Trophoblast cell (in vitro differentiated cells and primary cell): Measurements from ENCODE around the gene GPR68.
"Not testable (repeated sequence)": the region's sequence is repeated elsewhere in the genome, so short reads cannot be mapped to it uniquely, and the experiment has no call there.

Source experiments
- DNase-seq, 2 donors: peaks; one replicate each; pipeline ENCODE4 v3.0.0-alpha.2; 2016
- H2AFZ ChIP-seq: 2 replicates; pipeline ENCODE4 v1.6.1; 2013; ENCODE audit warnings: low read length, moderate library complexity, mild to moderate bottlenecking; ENCODE audit not compliant: insufficient read depth, poor library complexity
- H2AK5ac ChIP-seq: 2 replicates; pipeline ENCODE4 v1.6.1; 2013; ENCODE audit warnings: mild to moderate bottlenecking, low read length
- H2BK120ac ChIP-seq: 2 replicates; pipeline ENCODE4 v1.6.1; 2013; ENCODE audit warnings: low read length, mild to moderate bottlenecking, moderate library complexity; ENCODE audit not compliant: insufficient read depth, poor library complexity
- H2BK12ac ChIP-seq: 2 replicates; pipeline ENCODE4 v1.6.1; 2013; ENCODE audit warnings: mild to moderate bottlenecking, low read length, moderate library complexity
- H2BK5ac ChIP-seq: 2 replicates; pipeline ENCODE4 v1.6.1; 2013; ENCODE audit warnings: low read length, low read depth, moderate library complexity, mild to moderate bottlenecking; ENCODE audit not compliant: poor library complexity
- H3K14ac ChIP-seq: 2 replicates; pipeline ENCODE4 v1.6.1; 2013; ENCODE audit warnings: mild to moderate bottlenecking, low read length
- H3K18ac ChIP-seq: 2 replicates; pipeline ENCODE4 v1.6.1; 2013; ENCODE audit warnings: mild to moderate bottlenecking, low read length
- H3K23ac ChIP-seq: 2 replicates; pipeline ENCODE4 v1.6.1; 2013; ENCODE audit warnings: low read length
- H3K27ac ChIP-seq: 2 replicates; pipeline ENCODE4 v1.5.1; 2013; ENCODE audit warnings: low read depth, mild to moderate bottlenecking, inconsistent platforms, low read length, moderate library complexity
- H3K27me3 ChIP-seq: 2 replicates; pipeline ENCODE4 v1.6.1; 2013; ENCODE audit warnings: inconsistent platforms, mild to moderate bottlenecking, low read length, moderate library complexity; ENCODE audit not compliant: insufficient read depth
- H3K36me3 ChIP-seq, 2 experiments: 1 replicate in 1 of 2; 2 replicates in 1 of 2; pipeline ENCODE4 v1.6.1; 2013; ENCODE audit warnings: low read length in 2 of 2, mild to moderate bottlenecking in 2 of 2, moderate library complexity in 1 of 2; ENCODE audit not compliant: insufficient read depth in 2 of 2, control insufficient read depth in 1 of 2
- H3K4ac ChIP-seq: 2 replicates; pipeline ENCODE4 v1.6.1; 2013; ENCODE audit warnings: low read depth, mild to moderate bottlenecking, low read length, moderate library complexity
- H3K4me1 ChIP-seq, 2 experiments: 1 replicate in 1 of 2; 2 replicates in 1 of 2; pipeline ENCODE4 v1.6.1; 2013; ENCODE audit warnings: low read length in 2 of 2, mild to moderate bottlenecking in 2 of 2, moderate library complexity in 1 of 2; ENCODE audit not compliant: insufficient read depth in 2 of 2, control insufficient read depth in 1 of 2
- H3K4me2 ChIP-seq: 2 replicates; pipeline ENCODE4 v1.6.1; 2013; ENCODE audit warnings: inconsistent platforms, mild to moderate bottlenecking, low read length, moderate library complexity
- H3K4me3 ChIP-seq: 2 replicates; pipeline ENCODE4 v1.5.1; 2013; ENCODE audit warnings: mild to moderate bottlenecking, low read depth, low read length, inconsistent platforms
- H3K79me1 ChIP-seq: one replicate; pipeline ENCODE4 v1.6.1; 2013; ENCODE audit warnings: low read length
- H3K79me2 ChIP-seq: 2 replicates; pipeline ENCODE4 v1.6.1; 2013; ENCODE audit warnings: low read length, mild to moderate bottlenecking; ENCODE audit not compliant: control insufficient read depth, insufficient read depth, poor library complexity
- H3K9ac ChIP-seq: 2 replicates; pipeline ENCODE4 v1.6.1; 2013; ENCODE audit warnings: mild to moderate bottlenecking, low read length
- H3K9me3 ChIP-seq: 2 replicates; pipeline ENCODE4 v1.6.1; 2013; ENCODE audit warnings: low read depth, mild to moderate bottlenecking, control low read depth, inconsistent platforms, low read length; ENCODE audit not compliant: insufficient read depth
- H4K12ac ChIP-seq: 2 replicates; pipeline ENCODE4 v1.6.1; 2013; ENCODE audit warnings: low read depth, mild to moderate bottlenecking, low read length, moderate library complexity
- H4K8ac ChIP-seq: 2 replicates; pipeline ENCODE4 v1.6.1; 2013; ENCODE audit warnings: low read depth, mild to moderate bottlenecking, low read length, moderate library complexity
- H4K91ac ChIP-seq: one replicate; pipeline ENCODE4 v1.6.1; 2013; ENCODE audit warnings: low read depth, mild to moderate bottlenecking, low read length, moderate library complexity
- WGBS: extraction: QIAGEN DNeasy Blood & Tissue Kit; methylation state at CpG from one replicate; pipeline ENCODE4 v1.1.7; 2013; ENCODE audit warnings: missing lambda C conversion rate; ENCODE audit not compliant: insufficient read length, insufficient coverage; ENCODE audit errors: extremely low coverage; 5-methylcytosine and 5-hydroxymethylcytosine counted together

GPR68 gene

DNA sequence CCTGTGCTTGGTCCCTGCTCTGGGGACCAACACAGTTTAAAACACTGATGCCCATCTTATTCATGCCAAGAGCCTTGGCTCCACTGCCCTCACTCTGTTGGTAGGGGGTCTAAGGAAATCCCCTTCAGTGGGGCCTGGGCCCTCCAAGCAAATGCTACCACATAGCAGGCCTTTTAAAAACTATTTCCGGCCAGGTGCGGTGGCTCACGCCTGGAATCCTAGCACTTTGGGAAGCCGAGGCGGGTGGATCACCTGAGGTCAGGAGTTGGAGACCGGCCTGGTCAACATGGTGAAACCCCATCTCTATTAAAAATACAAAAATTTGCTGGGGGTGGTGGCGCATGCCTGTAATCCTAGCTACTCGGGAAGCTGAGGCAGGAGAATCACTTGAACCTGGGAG, 1.1 kb upstream of the GPR68 start:
- not testable (repeated sequence) for H2AK5ac ChIP-seq, H3K4ac ChIP-seq, H3K79me2 ChIP-seq, H3K4me3 ChIP-seq, H4K91ac ChIP-seq, H3K27me3 ChIP-seq, H3K36me3 ChIP-seq, H3K23ac ChIP-seq, H3K9me3 ChIP-seq, H3K79me1 ChIP-seq, H3K4me1 ChIP-seq, H2AFZ ChIP-seq, H4K12ac ChIP-seq, H3K27ac ChIP-seq, H3K14ac ChIP-seq, H4K8ac ChIP-seq, H2BK5ac ChIP-seq, DNase-seq, H3K9ac ChIP-seq, H2BK12ac ChIP-seq, H2BK120ac ChIP-seq, H3K18ac ChIP-seq, H3K4me2 ChIP-seq
- no CpG with 5 or more reads among the region's 8 CpGs for WGBS

DNA sequence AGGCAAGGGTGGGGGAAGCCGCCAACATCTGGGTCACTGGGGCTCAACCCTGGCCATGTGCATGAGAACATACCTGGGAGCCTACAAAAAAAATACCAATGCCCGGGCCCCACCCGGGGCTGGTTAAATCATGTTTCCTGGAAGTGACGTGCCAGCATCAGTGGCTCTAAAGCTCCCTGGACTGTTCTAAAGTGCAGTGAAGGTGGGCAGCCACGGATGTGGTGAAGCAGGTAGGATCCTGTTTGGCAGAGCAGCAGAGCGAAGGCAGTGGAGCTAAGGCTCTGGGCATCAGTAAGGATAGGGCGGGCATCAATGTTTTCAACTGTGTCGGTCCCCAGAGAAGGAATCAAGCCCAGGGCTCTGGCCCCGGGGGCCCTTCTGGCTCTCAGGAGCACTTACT, 525 bp upstream of the GPR68 start:
- no peak overlapping the region for H2BK120ac ChIP-seq
- no CpG with 5 or more reads among the region's 9 CpGs for WGBS
- H4K12ac ChIP-seq: no peak overlapping the region
- no peak overlapping the region for H4K8ac ChIP-seq
- no peaks in the 10 kb centered on the region for H3K36me3 ChIP-seq
- H3K4me3 ChIP-seq: no peak overlapping the region
- no peak overlapping the region for H3K18ac ChIP-seq
- no peak overlapping the region for H3K23ac ChIP-seq
- H3K27me3 ChIP-seq: no peaks in the 10 kb centered on the region
- H3K9ac ChIP-seq: no peak overlapping the region
- H3K9me3 ChIP-seq: no peaks in the 10 kb centered on the region
- H2BK12ac ChIP-seq: no peak overlapping the region
- H3K4me2 ChIP-seq: no peak overlapping the region
- H3K14ac ChIP-seq: no peak overlapping the region
- DNase-seq: no peak
- H2AFZ ChIP-seq: no peak overlapping the region
- no peaks in the 10 kb centered on the region for H3K79me2 ChIP-seq
- H3K4me1 ChIP-seq: peaks cover 4 to 5% of the 10 kb centered on the region in 2 experiments
- no peak overlapping the region for H4K91ac ChIP-seq
- H3K27ac ChIP-seq: no peak overlapping the region
- no peak overlapping the region for H2AK5ac ChIP-seq
- no peak overlapping the region for H3K4ac ChIP-seq
- H3K79me1 ChIP-seq: peaks cover 2% of the 10 kb centered on the region
- no peak overlapping the region for H2BK5ac ChIP-seq

DNA sequence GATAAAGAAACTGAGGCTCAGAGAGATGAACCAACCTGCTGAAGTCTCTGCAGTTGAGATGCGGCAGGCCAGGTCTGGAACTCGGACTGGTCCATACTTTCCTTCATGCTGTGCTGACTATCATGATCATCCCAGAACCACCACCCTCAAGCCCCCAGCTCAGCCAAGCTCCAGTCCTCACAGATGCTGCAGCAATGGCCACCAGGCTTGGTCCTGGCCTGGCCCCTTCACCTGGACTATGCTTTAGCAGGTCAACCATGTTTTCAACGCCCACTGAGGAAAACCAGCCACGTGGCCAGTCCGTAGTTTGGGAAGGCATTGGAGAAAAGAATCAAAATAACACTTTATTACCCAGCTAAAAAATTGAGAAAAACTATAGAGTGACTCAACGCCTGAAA, 1.4 kb downstream of the GPR68 start:
- Histone ChIP-seq H3K4ac (no peak overlapping the region), H2AK5ac (no peak overlapping the region), H3K36me3 (no peaks in the 10 kb centered on the region), H3K4me1 (no peaks in the 10 kb centered on the region), H3K27me3 (no peaks in the 10 kb centered on the region), H3K23ac (no peak overlapping the region), H2AFZ (no peak overlapping the region), H3K4me2 (no peak overlapping the region), H3K9ac (no peak overlapping the region), H4K8ac (no peak overlapping the region), H4K12ac (no peak overlapping the region), H3K14ac (no peak overlapping the region), H2BK5ac (no peak overlapping the region), H3K27ac (no peak overlapping the region), H3K79me1 (no peaks in the 10 kb centered on the region), H3K9me3 (no peaks in the 10 kb centered on the region), H3K18ac (no peak overlapping the region), H2BK12ac (no peak overlapping the region), H4K91ac (no peak overlapping the region), H3K79me2 (no peaks in the 10 kb centered on the region), H3K4me3 (no peak overlapping the region), H2BK120ac (no peak overlapping the region)
- no CpG with 5 or more reads among the region's 6 CpGs for WGBS
- DNase-seq: no peak

DNA sequence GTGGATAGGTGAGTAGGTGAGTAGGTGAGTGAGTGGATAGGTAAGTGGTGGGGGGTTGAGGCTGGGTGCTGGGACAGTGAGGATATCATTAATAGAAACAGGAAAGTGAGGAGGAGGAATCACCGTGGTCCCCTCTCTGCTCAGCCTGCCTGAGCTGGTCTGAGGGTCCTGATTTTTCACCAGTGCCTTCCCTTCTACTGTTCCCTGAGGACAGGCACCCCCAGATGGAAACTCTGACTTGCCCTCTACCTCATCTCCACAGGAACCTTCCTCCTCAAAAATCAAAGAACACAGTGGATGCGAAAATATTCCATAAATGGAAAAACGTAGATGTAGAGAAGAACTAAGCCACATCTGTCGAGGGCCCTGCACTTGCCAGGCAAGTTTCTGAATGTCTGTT, 1.9 kb downstream of the GPR68 start:
- no peak overlapping the region for H4K12ac ChIP-seq
- no peak overlapping the region for H3K4me3 ChIP-seq
- H4K91ac ChIP-seq: no peak overlapping the region
- H2BK120ac ChIP-seq: no peak overlapping the region
- H2BK5ac ChIP-seq: no peak overlapping the region
- no peaks in the 10 kb centered on the region for H3K27me3 ChIP-seq
- H2AK5ac ChIP-seq: no peak overlapping the region
- WGBS: no CpG with 5 or more reads among the region's 4 CpGs
- H3K4me2 ChIP-seq: no peak overlapping the region
- H3K4ac ChIP-seq: no peak overlapping the region
- H3K4me1 ChIP-seq: no peaks in the 10 kb centered on the region
- no peak overlapping the region for H3K18ac ChIP-seq
- no peaks in the 10 kb centered on the region for H3K9me3 ChIP-seq
- no peak overlapping the region for H3K14ac ChIP-seq
- H4K8ac ChIP-seq: no peak overlapping the region
- no peak overlapping the region for H2BK12ac ChIP-seq
- no peaks in the 10 kb centered on the region for H3K79me1 ChIP-seq
- H3K27ac ChIP-seq: no peak overlapping the region
- H3K9ac ChIP-seq: no peak overlapping the region
- H3K79me2 ChIP-seq: no peaks in the 10 kb centered on the region
- no peak overlapping the region for H2AFZ ChIP-seq
- no peak for DNase-seq
- H3K23ac ChIP-seq: no peak overlapping the region
- H3K36me3 ChIP-seq: no peaks in the 10 kb centered on the region
